ENCODE measurements around the gene CCDC185. TPM values are rescaled to one million over a fixed set of nuclear protein-coding genes. Genes with fewer than 3 reads are reported as not detected.

CCDC185 gene
- total and polyA plus RNA-seq, 2 donors (not counting 1 experiment from before 2014, with no cell fraction given), result not detected

DNA sequence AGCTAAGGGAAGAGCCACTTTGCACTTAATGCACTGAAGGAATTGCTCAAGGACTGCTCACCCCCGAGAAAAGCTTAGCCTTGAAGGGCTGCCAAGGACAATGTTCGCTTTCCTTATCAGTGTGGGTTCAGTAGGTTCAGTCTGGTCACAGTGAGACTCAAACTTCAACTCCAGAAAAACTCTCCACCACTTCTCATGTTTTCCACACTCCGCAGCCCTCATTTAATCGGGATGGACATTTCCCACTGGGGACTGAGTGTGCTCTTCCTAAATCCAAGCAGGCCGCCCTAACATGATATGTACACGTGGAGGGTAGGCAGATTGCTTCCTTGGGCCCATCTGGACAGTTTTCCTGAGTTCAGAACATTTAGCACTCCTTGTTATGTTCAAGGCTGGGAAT is 48.7 kb upstream of the CCDC185 start:
- CTCF ChIA-PET, result no interaction called here
- POLR2A ChIA-PET, result no interaction called here
- Histone ChIP-seq H2AFZ (ENCODE audit: insufficient read depth, low read depth, low read length, poor library complexity, severe bottlenecking) (no peak overlapping the region), H3K4me3 (ENCODE audit: control extremely low read depth in 1 of 5, extremely low read depth in 1 of 5, insufficient read depth in 1 of 5, low read depth in 2 of 5, low read length in 4 of 5) (no peak overlapping the region), H3K4me2 (replicated peaks; ENCODE audit: low read depth, low read length, poor library complexity, severe bottlenecking) (no peak overlapping the region), H4K20me1 (ENCODE audit: control insufficient read depth, insufficient read depth, low read length, poor library complexity, severe bottlenecking) (no peaks in the 10 kb centered on the region), H3K79me2 (ENCODE audit: control insufficient read depth, insufficient read depth, low read length) (no peaks in the 10 kb centered on the region), H3K36me3 (replicated peaks in 1 of 2; ENCODE audit: control extremely low read depth in 1 of 2, control insufficient read depth in 1 of 2, extremely low read depth in 1 of 2, insufficient read depth in 2 of 2, low read length in 1 of 2) (no peaks in the 10 kb centered on the region), H3K9me3 (ENCODE audit: control extremely low read depth in 1 of 3, control insufficient read depth in 2 of 3, insufficient read depth in 1 of 3, low read length in 2 of 3) (no peaks in the 10 kb centered on the region), H3K27ac (ENCODE audit: low read length in 2 of 2) (no peak overlapping the region), H3K4me1 (ENCODE audit: control insufficient read depth in 2 of 2, insufficient read depth in 2 of 2, low read length in 2 of 2) (no peaks in the 10 kb centered on the region), H3K9ac (ENCODE audit: low read length) (no peak overlapping the region), H3K27me3 (replicated peaks in 1 of 4; ENCODE audit: control extremely low read depth in 1 of 4, control insufficient read depth in 3 of 4, insufficient read depth in 4 of 4, low read length in 3 of 4) (peaks cover 0 to 3% (median 0%) of the 10 kb centered on the region in 4 experiments)
- H3K9me3 Mint-ChIP-seq (ENCODE audit: insufficient read depth), result no peaks in the 10 kb centered on the region
- no peaks in the 10 kb centered on the region for H3K4me1 Mint-ChIP-seq
- no peak for DNase-seq
- TF ChIP-seq, protein P1, sequence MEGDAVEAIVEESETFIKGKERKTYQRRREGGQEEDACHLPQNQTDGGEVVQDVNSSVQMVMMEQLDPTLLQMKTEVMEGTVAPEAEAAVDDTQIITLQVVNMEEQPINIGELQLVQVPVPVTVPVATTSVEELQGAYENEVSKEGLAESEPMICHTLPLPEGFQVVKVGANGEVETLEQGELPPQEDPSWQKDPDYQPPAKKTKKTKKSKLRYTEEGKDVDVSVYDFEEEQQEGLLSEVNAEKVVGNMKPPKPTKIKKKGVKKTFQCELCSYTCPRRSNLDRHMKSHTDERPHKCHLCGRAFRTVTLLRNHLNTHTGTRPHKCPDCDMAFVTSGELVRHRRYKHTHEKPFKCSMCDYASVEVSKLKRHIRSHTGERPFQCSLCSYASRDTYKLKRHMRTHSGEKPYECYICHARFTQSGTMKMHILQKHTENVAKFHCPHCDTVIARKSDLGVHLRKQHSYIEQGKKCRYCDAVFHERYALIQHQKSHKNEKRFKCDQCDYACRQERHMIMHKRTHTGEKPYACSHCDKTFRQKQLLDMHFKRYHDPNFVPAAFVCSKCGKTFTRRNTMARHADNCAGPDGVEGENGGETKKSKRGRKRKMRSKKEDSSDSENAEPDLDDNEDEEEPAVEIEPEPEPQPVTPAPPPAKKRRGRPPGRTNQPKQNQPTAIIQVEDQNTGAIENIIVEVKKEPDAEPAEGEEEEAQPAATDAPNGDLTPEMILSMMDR (IDR thresholded peaks at IDR 0.05), result no peak
- TF ChIP-seq EZH2 (IDR thresholded peaks at IDR 0.05; ENCODE audit: borderline replicate concordance, insufficient read depth, low read depth, low read length, poor library complexity, severe bottlenecking), result no peak
- no peak overlapping the region for H3K27ac Mint-ChIP-seq
- 91% methylated on average over 4 of the region's 6 CpGs for WGBS (ENCODE audit: insufficient coverage)
- ATAC-seq (ENCODE audit: low read depth), result no peak
- H3K4me3 Mint-ChIP-seq, result no peak overlapping the region
- peaks cover 10% of the 10 kb centered on the region for H3K27me3 Mint-ChIP-seq
- intact Hi-C loops (cut with micrococcal nuclease), result no loop called here

GRCh38 chr1:223345720-223346119 is 47.5 kb upstream of the CCDC185 start:
- H2AFZ ChIP-seq (ENCODE audit: insufficient read depth, low read depth, low read length, poor library complexity, severe bottlenecking), result no peak overlapping the region
- no peak overlapping the region for H3K9ac ChIP-seq (ENCODE audit: low read length)
- no peaks in the 10 kb centered on the region for H3K4me1 ChIP-seq (ENCODE audit: control insufficient read depth in 2 of 2, insufficient read depth in 2 of 2, low read length in 2 of 2)
- Mint-ChIP-seq H3K27me3 (peaks cover 9% of the 10 kb centered on the region), H3K4me1 (no peaks in the 10 kb centered on the region), H3K4me3 (no peak overlapping the region), H3K9me3 (ENCODE audit: insufficient read depth) (no peaks in the 10 kb centered on the region), H3K27ac (no peak overlapping the region)
- no peaks in the 10 kb centered on the region for H4K20me1 ChIP-seq (ENCODE audit: control insufficient read depth, insufficient read depth, low read length, poor library complexity, severe bottlenecking)
- no peaks in the 10 kb centered on the region for H3K9me3 ChIP-seq (ENCODE audit: control extremely low read depth in 1 of 3, control insufficient read depth in 2 of 3, insufficient read depth in 1 of 3, low read length in 2 of 3)
- no peak for TF ChIP-seq EZH2 (IDR thresholded peaks at IDR 0.05; ENCODE audit: borderline replicate concordance, insufficient read depth, low read depth, low read length, poor library complexity, severe bottlenecking)
- TF ChIP-seq, protein P1 (IDR thresholded peaks at IDR 0.05), result no peak
- no peak overlapping the region for H3K4me3 ChIP-seq (ENCODE audit: control extremely low read depth in 1 of 5, extremely low read depth in 1 of 5, insufficient read depth in 1 of 5, low read depth in 2 of 5, low read length in 4 of 5)
- peaks cover 0 to 3% (median 0%) of the 10 kb centered on the region in 4 experiments for H3K27me3 ChIP-seq (replicated peaks in 1 of 4; ENCODE audit: control extremely low read depth in 1 of 4, control insufficient read depth in 3 of 4, insufficient read depth in 4 of 4, low read length in 3 of 4)
- 93% methylated on average over 4 of the region's 4 CpGs for WGBS (ENCODE audit: insufficient coverage)
- DNase-seq (no peak), ATAC-seq (ENCODE audit: low read depth) (no peak)
- CTCF ChIA-PET, result no interaction called here
- no peaks in the 10 kb centered on the region for H3K79me2 ChIP-seq (ENCODE audit: control insufficient read depth, insufficient read depth, low read length)
- no peak overlapping the region for H3K4me2 ChIP-seq (replicated peaks; ENCODE audit: low read depth, low read length, poor library complexity, severe bottlenecking)
- POLR2A ChIA-PET, result no interaction called here
- H3K36me3 ChIP-seq (replicated peaks in 1 of 2; ENCODE audit: control extremely low read depth in 1 of 2, control insufficient read depth in 1 of 2, extremely low read depth in 1 of 2, insufficient read depth in 2 of 2, low read length in 1 of 2), result no peaks in the 10 kb centered on the region
- no peak overlapping the region for H3K27ac ChIP-seq (ENCODE audit: low read length in 2 of 2)
- intact Hi-C loops (cut with micrococcal nuclease), result no loop called here

Measured in B cell (primary cell).